NCI-H2196 (cell line): Measurements from ENCODE around the gene TEX54.
"Not testable (repeated sequence)": the region's sequence is repeated elsewhere in the genome, so short reads cannot be mapped to it uniquely, and the experiment has no call there.

ENCODE experiments used
- DNase-seq: peaks from one replicate; lab custom pipeline; 2025; ENCODE audit not compliant: unreplicated experiment; lab: John Stamatoyannopoulos, UW

The TEX54 gene

GRCh38 chr11:62835336-62835735 is 2.7 kb upstream of the TEX54 start:
- DNase-seq, result no peak

DNA sequence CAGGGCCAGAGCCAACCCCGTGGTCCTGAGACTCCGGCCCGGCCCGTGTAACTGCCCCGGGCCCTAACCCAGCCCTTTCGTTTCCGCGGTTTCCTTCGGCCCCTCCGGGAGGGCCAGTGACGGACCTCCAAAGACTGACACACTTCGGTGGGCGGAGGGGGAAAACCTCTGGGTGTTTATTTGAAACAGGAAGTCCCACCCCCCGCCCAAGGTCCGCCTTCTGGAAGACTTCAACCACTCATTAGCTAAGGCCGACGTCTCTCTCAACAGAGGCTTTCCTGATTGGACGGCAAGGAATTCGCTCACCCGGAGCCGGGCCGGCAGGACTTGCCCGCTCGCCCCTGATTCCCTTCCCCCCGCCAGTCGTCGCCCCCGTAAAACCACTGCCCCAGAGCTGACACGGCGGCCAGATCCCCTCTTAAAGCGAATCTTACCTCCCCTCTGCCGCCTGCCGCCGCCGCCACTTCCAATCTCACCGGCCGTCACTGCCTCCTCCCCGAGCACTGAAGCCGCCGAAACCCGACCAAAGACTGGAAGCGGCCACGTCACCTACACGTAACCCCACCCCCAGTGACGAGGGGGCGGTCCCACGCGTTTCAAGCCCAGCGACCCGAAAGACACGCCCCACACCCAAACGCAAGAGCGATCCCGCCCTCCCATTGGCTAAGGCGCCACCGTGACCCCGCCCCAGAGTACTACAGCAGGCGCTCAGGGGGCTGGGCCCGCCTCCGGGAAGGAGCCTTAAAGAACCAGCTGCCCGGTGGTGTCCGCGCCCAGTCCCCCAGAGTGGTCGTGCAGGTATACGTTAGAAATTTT is 913 bp downstream of the TEX54 start, which contains the start of gene STX5:
TSS of gene STX5 (minus strand) at position 532 of the 816 bp plus-strand sequence. CDS start 808 bp downstream, outside the sequence.
- peak; percentile 99 for DNase-seq

DNA sequence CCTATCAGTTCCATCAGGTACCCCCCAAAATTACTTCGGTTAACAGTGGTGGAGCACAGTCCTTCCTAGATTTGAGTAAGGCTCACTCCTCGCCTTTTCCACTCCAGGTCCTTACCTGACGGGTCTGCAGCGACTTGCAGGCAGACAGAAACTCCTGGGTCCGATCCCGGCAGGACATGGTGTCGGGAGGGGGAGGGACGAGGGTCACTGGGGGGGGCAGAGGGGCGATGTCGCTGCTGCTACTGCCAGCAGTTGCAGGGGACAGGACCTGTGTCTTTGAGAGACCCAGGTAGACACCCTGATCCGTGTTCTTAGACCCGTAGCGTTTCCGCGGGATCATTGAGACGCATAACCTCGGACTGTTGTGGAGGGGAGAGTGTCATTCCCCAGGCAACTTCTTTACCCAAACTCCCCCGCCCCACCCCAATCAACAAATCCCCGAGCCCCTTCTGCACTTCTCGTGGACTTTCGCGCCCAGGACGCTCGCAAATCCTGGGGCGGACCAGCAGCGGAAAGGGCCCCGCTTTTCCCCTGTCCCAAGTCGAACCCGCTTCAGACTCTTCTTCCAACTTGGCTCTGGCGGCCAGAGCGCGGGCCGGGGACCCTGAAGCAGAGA is 1.6 kb downstream of the TEX54 start:
- no peak for DNase-seq

GRCh38 chr11:62828130-62828529 is 4.5 kb downstream of the TEX54 start:
- DNase-seq, result not testable (repeated sequence)

GRCh38 chr11:62823677-62824076 is 9.0 kb downstream of the TEX54 start:
- DNase-seq, result no peak

GRCh38 chr11:62817129-62817528 is 15.5 kb downstream of the TEX54 start:
- no peak for DNase-seq

DNA sequence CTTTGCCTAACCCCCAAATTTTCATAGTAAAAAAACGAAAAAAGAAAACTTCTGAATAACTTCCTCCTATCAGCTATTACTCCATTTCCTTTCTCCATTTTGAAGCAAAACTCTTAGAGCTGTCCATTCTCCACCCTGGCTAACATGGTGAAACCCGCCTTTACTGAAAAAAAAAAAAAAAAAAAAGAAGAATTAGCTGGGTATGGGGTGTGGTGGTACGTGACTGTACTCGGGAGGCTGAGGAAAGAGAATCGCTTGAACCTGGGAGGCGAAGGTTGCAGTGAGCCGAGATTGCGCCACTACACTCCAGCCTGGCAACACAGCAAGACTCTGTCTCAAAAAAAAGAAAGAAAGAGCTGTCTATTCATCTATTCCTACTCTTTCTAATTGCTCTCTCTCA is 16.1 kb downstream of the TEX54 start:
- DNase-seq, result no peak

DNA sequence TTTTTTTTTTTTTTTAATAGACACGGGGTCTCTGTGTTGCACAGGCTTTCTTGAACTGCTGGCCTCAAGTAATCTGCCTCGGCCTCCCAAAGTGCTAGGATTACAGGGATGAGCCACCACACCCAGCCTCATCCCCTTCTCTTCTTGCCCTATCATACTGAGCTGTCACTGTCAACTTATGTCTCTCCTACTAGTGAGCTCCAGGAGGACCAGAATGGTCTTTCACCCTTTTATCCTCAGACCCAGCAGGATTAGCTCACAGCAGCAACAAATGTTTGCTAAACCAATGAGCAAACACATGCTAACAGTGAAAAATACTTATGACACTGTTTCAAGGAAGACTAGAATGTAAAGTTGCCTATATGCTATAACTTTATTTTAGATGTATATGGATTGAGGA is 21.0 kb downstream of the TEX54 start:
- no peak for DNase-seq

GRCh38 chr11:62810748-62811147 is 21.9 kb downstream of the TEX54 start:
- DNase-seq, result no peak

GRCh38 chr11:62806611-62807121 is 26.0 kb downstream of the TEX54 start:
- no peak for DNase-seq

- no peak for DNase-seq
These were observed 26.6 kb downstream of the TEX54 start for GRCh38 chr11:62805961-62806441.

DNA sequence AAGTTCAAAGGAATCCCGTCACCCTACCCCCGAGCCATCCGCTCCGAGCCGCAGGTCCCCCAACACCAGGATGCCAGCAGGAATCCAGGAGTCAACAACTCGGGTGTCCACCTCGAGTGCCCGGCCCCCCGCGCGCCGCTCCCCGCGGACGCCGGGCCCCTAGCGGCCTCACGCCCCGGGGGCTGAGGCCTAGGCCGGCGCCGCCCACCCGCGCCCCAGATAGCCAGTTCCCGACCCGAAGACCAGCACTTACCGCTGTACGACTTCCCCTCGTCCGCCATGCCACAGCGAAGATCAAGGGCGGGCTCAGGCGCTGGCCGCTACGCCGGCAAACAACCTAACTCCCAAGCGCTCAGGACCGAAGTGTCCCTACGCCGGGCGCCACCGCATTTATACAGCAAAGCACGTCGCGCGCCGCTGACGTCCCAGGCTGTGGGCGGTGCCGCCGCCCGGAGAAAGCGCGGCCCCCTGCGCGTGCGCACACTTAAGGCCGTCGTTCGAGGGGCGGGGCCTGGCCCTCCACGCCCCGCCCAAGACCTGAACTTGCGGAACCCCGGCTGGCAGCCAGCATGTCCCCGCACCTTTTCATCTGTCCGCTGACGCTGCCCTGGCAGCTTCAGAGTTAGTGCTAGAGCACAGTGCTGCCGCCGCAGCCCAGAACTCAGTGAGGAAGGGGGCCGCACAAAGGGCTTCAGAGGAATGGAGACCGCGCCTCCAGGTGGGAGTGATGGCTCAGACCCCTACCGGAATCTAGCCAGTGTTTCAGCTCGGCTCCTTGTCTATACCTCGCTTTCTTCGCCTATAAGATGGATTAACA is 27.4 kb downstream of the TEX54 start, which contains the start of gene NXF1:
TSS of gene NXF1 (minus strand) at position 365 of the 817 bp plus-strand sequence. CDS start at position 281, 84 bp downstream.
- peak; percentile 97 for DNase-seq

- DNase-seq, result no peak
These were observed 28.1 kb downstream of the TEX54 start for GRCh38 chr11:62804310-62805075.

DNA sequence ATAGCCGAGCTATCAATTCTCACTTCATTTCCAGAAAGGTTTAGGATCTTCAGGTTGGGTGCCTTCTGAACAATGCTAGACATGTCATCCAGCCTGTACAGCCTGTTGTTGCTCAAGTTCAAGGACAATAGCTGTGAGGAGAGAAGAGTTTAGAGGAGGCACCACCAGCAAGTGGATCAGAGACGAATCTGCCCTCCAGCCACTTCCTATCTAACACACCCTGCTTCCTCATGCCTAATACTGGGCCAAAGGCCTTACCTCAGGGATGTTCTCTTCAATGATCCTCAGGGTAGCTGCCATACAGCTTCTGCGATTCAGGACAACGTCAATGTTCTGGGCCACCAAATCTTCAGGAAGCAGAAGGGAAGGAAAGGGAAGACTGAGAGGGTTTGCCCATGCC is 31.6 kb downstream of the TEX54 start:
- DNase-seq, result no peak

DNA sequence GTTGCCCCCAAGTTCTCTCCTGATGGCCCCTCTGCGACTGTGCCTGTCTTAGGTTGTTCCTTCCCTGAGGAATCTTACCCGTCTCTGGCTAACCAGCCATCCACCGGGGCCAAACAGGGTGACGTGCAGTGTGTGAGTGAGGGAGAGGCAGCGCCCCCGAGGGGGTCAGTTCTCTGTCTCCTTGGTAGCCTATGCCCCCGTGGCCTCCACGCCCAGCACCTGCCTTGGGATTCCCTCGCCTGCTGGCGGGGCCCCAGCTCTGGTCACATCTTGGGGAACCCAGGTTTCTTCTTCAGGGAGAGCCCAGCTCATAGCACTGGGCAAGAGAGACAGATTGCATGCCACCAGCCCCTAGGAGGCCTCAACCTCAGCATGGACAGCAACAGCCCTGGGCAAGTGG is 33.2 kb downstream of the TEX54 start:
- DNase-seq, result no peak

- no peak for DNase-seq
These were observed 36.4 kb downstream of the TEX54 start for GRCh38 chr11:62796281-62796680.

DNA sequence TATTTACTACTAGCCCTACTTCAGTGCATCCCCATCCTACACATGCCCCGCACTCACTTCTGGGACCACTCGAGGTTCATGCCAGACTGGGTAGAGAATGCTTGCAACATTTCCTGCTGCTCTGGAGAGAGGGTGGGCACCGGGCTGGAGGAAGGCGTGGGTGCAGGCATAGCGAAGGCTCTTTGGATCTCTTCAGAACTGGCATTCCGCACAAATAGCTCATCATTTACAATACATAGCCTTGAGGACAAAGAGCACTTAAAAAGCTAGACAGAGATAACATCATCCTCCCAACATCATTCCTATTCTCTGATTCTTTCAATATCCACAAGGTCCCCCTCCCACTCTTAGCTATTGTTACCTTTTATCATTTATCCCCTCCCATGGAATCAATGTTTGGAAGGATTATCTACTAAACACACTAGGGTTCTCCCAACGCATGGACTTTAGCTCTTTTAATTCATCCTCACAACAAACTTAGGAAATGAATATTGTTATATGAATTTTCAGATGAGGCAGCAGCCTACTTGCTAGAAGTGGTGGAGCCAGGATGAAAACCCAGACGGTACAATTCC is 38.4 kb downstream of the TEX54 start:
- DNase-seq, result no peak

DNA sequence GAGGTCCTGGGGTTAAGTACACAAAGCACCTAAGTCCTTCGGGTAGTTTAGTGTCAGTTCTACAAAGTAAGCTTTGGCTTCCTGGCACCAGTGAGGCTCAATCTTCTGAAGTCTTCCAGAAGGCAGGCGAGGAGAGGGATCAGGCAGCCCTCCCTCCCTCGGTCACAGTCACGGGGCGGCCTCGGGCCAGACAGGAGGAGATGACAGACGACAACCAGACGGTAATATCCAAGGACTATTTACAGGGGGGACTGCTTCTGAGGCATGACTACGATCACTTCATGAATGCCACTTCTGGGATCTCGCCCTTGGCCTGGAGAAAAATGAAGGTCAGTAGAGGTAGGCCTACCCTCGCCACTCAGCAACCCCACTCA is 40.5 kb downstream of the TEX54 start:
- no peak for DNase-seq

DNA sequence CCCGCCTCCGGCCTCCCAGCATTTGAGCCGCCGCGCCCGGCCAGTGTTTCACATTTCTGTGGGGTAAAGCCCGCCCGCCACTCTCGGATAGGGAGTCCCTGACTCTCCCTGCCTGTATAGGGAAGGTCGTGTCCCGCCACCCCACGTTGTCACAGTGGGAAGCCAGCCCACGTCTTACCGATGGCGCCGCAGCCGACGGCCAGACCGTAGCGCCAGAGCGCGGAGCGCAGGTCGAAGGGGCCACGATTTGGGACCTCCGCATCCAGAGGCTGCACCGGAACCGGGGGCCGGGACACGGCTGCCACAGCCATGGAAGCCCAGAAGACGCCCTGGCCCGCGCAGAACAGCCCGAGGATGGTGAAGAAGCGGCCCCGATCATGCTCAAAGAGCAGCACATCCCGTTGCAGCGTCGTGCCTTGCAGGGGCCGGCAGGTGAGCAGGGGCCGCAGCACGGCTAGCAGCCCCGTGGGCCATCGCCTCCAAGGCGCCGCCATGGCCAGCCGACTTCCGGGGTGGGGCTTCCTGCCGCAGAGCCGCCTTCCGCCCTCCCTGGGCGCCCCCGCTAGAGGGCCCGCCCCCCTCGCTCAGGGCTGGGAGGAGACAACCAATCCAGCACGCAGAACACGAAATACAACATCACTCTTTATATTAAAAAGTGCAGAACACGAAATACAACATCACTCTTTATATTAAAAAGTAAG is 41.0 kb downstream of the TEX54 start, which contains the start of gene TMEM223:
TSS of gene TMEM223 (minus strand) at position 506 of the 701 bp plus-strand sequence. CDS start at position 494, 12 bp downstream.
- DNase-seq, result peak; percentile 88
